H1 (cell line): Measurements from ENCODE around the gene IL17REL. TPM values are rescaled to one million over a fixed set of nuclear protein-coding genes. Genes with fewer than 3 reads are reported as not detected.

ENCODE experiments used
- ATF3 ChIP-seq: IDR thresholded peaks from 2 replicates; pipeline ENCODE4 v1.6.1; 2011; ENCODE audit warnings: low read depth, mild to moderate bottlenecking, low read length; ENCODE audit not compliant: insufficient read depth
- BRCA1 ChIP-seq: IDR thresholded peaks from 2 replicates; pipeline ENCODE4 v1.6.1; 2012; ENCODE audit warnings: low read depth, low read length, improper control_type of control experiment
- TAF1 ChIP-seq: IDR thresholded peaks from 2 replicates; pipeline ENCODE4 v1.6.1; 2011; ENCODE audit warnings: mild to moderate bottlenecking, low read depth, low read length
- ZNF274 ChIP-seq: IDR thresholded peaks from 2 replicates; pipeline ENCODE4 v1.7.0; 2012; ENCODE audit warnings: low read length, borderline replicate concordance; ENCODE audit errors: extremely low read depth
- polyA plus RNA-seq, 7 experiments: library from polyadenylated mRNA; depleted of rRNA in 3 of 7; stranded (reverse) in 5 of 7; unstranded in 2 of 7; fragments of >200 nt in 5 of 7; fragments of 200-250 nt in 2 of 7; gene quantifications; 1 replicate in 5 of 7; 2 replicates in 1 of 7; 4 replicates in 1 of 7; pipeline versions ENCODE4 v1.2.1 to v1.2.3, GENCODE V29; 2011 to 2013; ENCODE audit warnings: missing spikeins in 2 of 7, mixed read lengths in 2 of 7
- total RNA-seq: library from RNA; stranded (reverse); fragmentation: NEBNext Ultra II Directional; extraction: Animal tissue kit (Norgen Biotek cat#: 25700); gene quantifications from 2 replicates; pipeline ENCODE4 v1.2.1, GENCODE V29; 2021

IL17REL gene
- total and polyA plus RNA-seq, 2 of the 8 experiments (the other 6 are each of a cell fraction or from before 2014, with no cell fraction given): 0.15 to 0.20 TPM

GRCh38 chr22:50048836-50049235 lies 36.3 kb upstream of the IL17REL start (continued):
- TF ChIP-seq ATF3 (no peak), BRCA1 (no peak), TAF1 (no peak), ZNF274 (no peak)
